ENCODE measurements around the gene DCAF11. TPM values are rescaled to one million over a fixed set of nuclear protein-coding genes. Genes with fewer than 3 reads are reported as not detected.

Gene DCAF11
- total and polyA plus RNA-seq, 2 of the 8 experiments (the other 6 are each of a cell fraction or from before 2014, with no cell fraction given): 60.4 to 63.6 TPM

DNA sequence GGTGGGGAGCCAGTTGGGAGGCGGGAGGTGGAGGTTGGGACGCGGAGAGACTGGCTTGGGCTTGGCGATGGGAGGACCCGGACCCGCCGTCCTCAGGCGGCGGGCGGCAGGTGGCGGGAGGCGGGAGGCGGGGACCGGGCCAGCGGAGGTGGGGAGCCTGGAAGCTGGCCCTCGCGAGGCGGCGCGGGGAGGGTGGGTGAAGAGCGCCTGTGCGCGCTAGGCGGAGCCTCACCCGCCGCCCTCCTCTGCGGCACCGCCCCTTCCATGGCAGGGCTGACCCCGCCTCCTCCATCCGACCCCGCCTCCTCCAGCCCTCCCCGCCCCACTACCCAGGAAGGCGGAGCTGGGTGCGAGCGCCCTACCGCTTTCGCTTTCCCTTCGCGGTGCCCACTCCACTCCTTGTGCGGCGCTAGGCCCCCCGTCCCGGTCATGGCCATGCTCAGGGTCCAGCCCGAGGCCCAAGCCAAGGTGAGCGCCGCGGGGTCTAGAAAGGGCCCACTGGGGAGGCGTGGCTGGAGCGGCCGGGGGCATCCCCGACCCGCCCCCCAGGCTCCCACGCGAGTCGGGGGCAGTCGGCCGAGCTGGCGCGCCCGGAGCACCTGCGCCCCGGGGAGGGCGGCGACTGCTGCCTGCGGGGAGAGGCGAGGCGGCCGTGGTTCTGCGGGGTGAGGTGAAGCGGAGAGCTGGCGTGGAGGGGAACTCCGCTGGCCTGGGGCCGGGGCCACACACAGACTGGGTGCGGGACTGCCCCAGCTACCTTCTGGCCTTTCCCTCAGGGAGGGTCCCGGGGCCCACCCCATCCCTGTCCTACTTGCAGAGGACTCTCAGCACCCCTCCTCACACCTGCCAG is 21.5 kb downstream of the DCAF11 start, which contains the start of gene PSME1 (continued):
- TF ChIP-seq RBBP5 (IDR thresholded peaks at IDR 0.05; ENCODE audit: borderline replicate concordance, low read depth, low read length) (no peak; the same call in 1 of the 2 replicates), NANOG (IDR thresholded peaks at IDR 0.05; ENCODE audit: insufficient read depth, low read depth, low read length, poor library complexity, severe bottlenecking) (no peak), POU5F1 (IDR thresholded peaks at IDR 0.05; ENCODE audit: low read depth, low read length) (no peak), TBP (IDR thresholded peaks at IDR 0.05; ENCODE audit: low read depth, low read length) (peak; percentile 81), SIRT6 (IDR thresholded peaks at IDR 0.05; ENCODE audit: low read length) (no peak), ZNF274 (IDR thresholded peaks at IDR 0.05; ENCODE audit: borderline replicate concordance, extremely low read depth, low read length) (no peak), JUN (IDR thresholded peaks at IDR 0.05; ENCODE audit: low read depth, low read length) (no peak), RAD21 (IDR thresholded peaks at IDR 0.05 in 1 of 2, conservative IDR thresholded peaks at IDR 0.05 in 1 of 2; ENCODE audit: low read depth in 2 of 2, low read length in 2 of 2) (no peak), TAF7 (optimal IDR thresholded peaks at IDR 0.05; ENCODE audit: borderline replicate concordance, low read depth, low read length) (no peak), RXRA (IDR thresholded peaks at IDR 0.05; ENCODE audit: insufficient read depth, low read depth, low read length) (no peak), SAP30 (IDR thresholded peaks at IDR 0.05; ENCODE audit: insufficient read depth, insufficient replicate concordance, low read length) (no peak), RFX5 (IDR thresholded peaks at IDR 0.05; ENCODE audit: borderline replicate concordance, low read depth, low read length) (no peak), YY1 (IDR thresholded peaks at IDR 0.05; ENCODE audit: low read depth, low read length) (no peak), JUND (IDR thresholded peaks at IDR 0.05; ENCODE audit: low read length) (no peak), ASH2L (IDR thresholded peaks at IDR 0.05; ENCODE audit: low read length) (peak; percentile 36), SRF (IDR thresholded peaks at IDR 0.05; ENCODE audit: low read depth, low read length) (no peak), SP2 (IDR thresholded peaks at IDR 0.05; ENCODE audit: low read length) (no peak), EGR1 (IDR thresholded peaks at IDR 0.05; ENCODE audit: borderline replicate concordance, low read depth, low read length) (no peak), NRF1 (IDR thresholded peaks at IDR 0.05; ENCODE audit: low read depth, low read length) (no peak), POLR2AphosphoS5 (IDR thresholded peaks at IDR 0.05; ENCODE audit: low read depth, low read length) (peak; percentile 34; the same call in 1 of the 2 replicates), GABPA (IDR thresholded peaks at IDR 0.05; ENCODE audit: borderline replicate concordance, insufficient read depth, low read length) (no peak), CHD2 (IDR thresholded peaks at IDR 0.05; ENCODE audit: low read length) (peak; percentile 34; the same call in 1 of the 2 replicates), MAX (IDR thresholded peaks at IDR 0.05) (no peak)
- TF ChIP-seq, protein P1, sequence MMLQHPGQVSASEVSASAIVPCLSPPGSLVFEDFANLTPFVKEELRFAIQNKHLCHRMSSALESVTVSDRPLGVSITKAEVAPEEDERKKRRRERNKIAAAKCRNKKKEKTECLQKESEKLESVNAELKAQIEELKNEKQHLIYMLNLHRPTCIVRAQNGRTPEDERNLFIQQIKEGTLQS (IDR thresholded peaks at IDR 0.05; ENCODE audit: insufficient read depth, low read depth, low read length): no peak

Data from H1 (cell line).